GM06990 (cell line): ENCODE results near the gene ERLEC1.

Experiments used
- DNase-seq: peaks from one replicate; pipeline ENCODE4 v3.0.0-alpha.2; 2011; ENCODE audit not compliant: insufficient read length; ENCODE audit errors: extremely low read depth
- H3K27me3 ChIP-seq: replicated peaks from 2 replicates; pipeline ENCODE4 v1.6.0; 2011; ENCODE audit warnings: low read length; ENCODE audit not compliant: control insufficient read depth, insufficient read depth
- H3K36me3 ChIP-seq: 2 replicates; pipeline ENCODE4 v1.5.1; 2011; ENCODE audit warnings: low read length; ENCODE audit not compliant: control insufficient read depth, insufficient read depth
- H3K4me3 ChIP-seq: replicated peaks from 2 replicates; pipeline ENCODE4 v1.5.1; 2011; ENCODE audit warnings: low read depth, mild to moderate bottlenecking, control low read depth, low read length
- CTCF ChIP-seq: IDR thresholded peaks from 2 replicates; pipeline ENCODE4 v1.5.1; 2011; ENCODE audit warnings: low read length, control low read depth, mild to moderate bottlenecking, inconsistent platforms; ENCODE audit not compliant: insufficient read depth, poor library complexity, severe bottlenecking

The ERLEC1 gene

GRCh38 chr2:53770264-53770663 is 16.6 kb upstream of the ERLEC1 start:
- DNase-seq = no peak
- no peak overlapping the region for H3K4me3 ChIP-seq
- no peaks in the 10 kb centered on the region for H3K27me3 ChIP-seq
- TF ChIP-seq CTCF = no peak
- peaks cover 2% of the 10 kb centered on the region; the same call in 1 of the 2 replicates for H3K36me3 ChIP-seq

GRCh38 chr2:53777134-53777533 is 9.7 kb upstream of the ERLEC1 start:
- H3K27me3 ChIP-seq = no peaks in the 10 kb centered on the region
- DNase-seq = no peak
- peaks cover 7% of the 10 kb centered on the region for H3K36me3 ChIP-seq
- H3K4me3 ChIP-seq = no peak overlapping the region
- TF ChIP-seq CTCF = no peak

- Histone ChIP-seq H3K4me3 (no peak overlapping the region), H3K27me3 (no peaks in the 10 kb centered on the region), H3K36me3 (peaks cover 9% of the 10 kb centered on the region)
- no peak for TF ChIP-seq CTCF
- no peak for DNase-seq
Measured at GRCh38 chr2:53778536-53779162, 8.2 kb upstream of the ERLEC1 start.

DNA sequence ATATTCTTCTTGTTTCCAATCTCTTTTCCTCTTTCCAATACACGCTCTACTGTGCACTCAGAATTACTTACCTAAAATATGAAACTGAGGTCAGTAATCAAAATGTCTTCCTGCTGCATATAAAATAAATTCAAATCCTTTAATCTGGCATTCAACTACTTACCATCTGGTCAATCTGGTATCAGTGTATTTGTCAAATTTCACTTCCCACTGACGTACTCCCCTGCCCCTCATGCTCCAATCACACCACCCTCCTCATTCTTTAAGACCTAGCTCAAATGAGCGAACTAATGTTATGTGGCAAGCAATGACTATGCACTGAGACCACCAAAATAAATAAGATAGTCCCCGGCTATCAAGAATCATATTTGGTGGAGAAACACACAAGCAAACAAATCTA is 6.8 kb upstream of the ERLEC1 start:
- TF ChIP-seq CTCF = no peak
- Histone ChIP-seq H3K27me3 (no peaks in the 10 kb centered on the region), H3K4me3 (no peak overlapping the region), H3K36me3 (peaks cover 7% of the 10 kb centered on the region)
- no peak for DNase-seq

DNA sequence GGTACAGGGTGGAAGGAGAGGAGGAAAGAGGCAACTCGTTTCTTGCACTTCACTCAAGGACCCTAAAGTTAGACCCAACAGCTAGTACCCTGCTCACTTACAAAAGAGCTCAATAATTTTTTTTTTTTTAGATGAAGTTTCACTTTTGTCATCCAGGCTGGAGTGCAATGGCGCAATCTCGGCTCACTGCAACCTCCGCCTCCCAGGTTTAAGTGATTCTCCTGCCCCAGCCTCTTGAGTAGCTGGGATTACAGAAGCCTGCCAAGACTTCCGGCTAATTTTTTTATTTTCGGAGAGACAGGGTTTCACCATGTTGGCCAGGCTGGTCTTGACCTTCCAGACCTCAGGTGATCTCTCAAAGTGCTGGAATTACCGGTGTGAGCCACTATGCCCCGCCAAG is 4.2 kb upstream of the ERLEC1 start:
- Histone ChIP-seq H3K27me3 (no peaks in the 10 kb centered on the region), H3K4me3 (no peak overlapping the region), H3K36me3 (peaks cover 7% of the 10 kb centered on the region; the same call in 1 of the 2 replicates)
- no peak for DNase-seq
- no peak for TF ChIP-seq CTCF

DNA sequence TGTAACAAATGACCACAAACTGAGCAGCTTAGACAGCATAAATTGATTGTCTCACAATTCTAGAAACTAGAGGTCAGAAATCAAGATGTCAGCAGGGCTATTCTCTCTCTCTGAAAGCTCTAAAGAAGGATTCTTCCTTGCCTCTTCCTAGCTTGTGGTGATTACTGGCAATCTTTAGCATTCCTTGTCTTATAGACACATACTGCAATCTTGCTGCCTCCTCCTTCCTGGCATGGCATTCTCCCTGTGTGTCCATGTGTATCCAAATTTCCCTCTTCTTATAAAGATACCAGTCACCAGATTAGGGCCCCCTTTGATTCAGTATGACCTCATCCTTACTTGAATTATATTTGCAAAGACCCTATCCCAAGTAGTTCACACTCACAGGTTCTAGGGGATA is 2.4 kb upstream of the ERLEC1 start:
- Histone ChIP-seq H3K36me3 (peaks cover 6% of the 10 kb centered on the region; the same call in 1 of the 2 replicates), H3K4me3 (peak overlapping the region; percentile 86), H3K27me3 (no peaks in the 10 kb centered on the region)
- no peak for TF ChIP-seq CTCF
- DNase-seq = no peak
